Coronary artery (tissue), 2 donors: Measurements from ENCODE around the gene CAPN1.

Experiments
- DNase-seq: peaks from one replicate; pipeline ENCODE4 v3.0.0-alpha.2; 2017; ENCODE audit warnings: low spot score
- H3K27ac ChIP-seq, 2 donors: fragments of 200-600 bp; sonication (generic); one replicate each; pipeline ENCODE4 v1.5.1; 2016 to 2019
- H3K4me3 ChIP-seq: fragments of 200-600 bp; sonication (generic); 2 replicates; pipeline ENCODE4 v1.5.1; 2016; ENCODE audit warnings: mild to moderate bottlenecking, moderate library complexity
- CTCF ChIP-seq: fragments of 200-600 bp; sonication (generic); IDR thresholded peaks from one replicate; pipeline ENCODE4 v1.5.1; 2019; ENCODE audit warnings: antibody characterized with exemption

The CAPN1 gene

GRCh38 chr11:65204143-65204542 is 22.4 kb downstream of the CAPN1 start:
- DNase-seq: no peak
- Histone ChIP-seq H3K4me3 (no peak overlapping the region), H3K27ac (no peak overlapping the region)
- TF ChIP-seq CTCF: no peak

- Histone ChIP-seq H3K4me3 (no peak overlapping the region), H3K27ac (no peak overlapping the region)
- DNase-seq: no peak
- peak; percentile 75 for TF ChIP-seq CTCF
These were observed 23.2 kb downstream of the CAPN1 start for GRCh38 chr11:65204646-65205601.

- no peak for DNase-seq
- no peak for TF ChIP-seq CTCF
- no peak overlapping the region for H3K4me3 ChIP-seq
These were observed 23.9 kb downstream of the CAPN1 start for GRCh38 chr11:65205602-65205967.

GRCh38 chr11:65206441-65206841 is 24.7 kb downstream of the CAPN1 start:
- no peak for DNase-seq
- H3K4me3 ChIP-seq: no peak overlapping the region
- no peak overlapping the region for H3K27ac ChIP-seq
- no peak for TF ChIP-seq CTCF

More at GRCh38 chr11:65205602-65205967, 23.9 kb downstream of the CAPN1 start:
- no peak overlapping the region for H3K27ac ChIP-seq

GRCh38 chr11:65206901-65207300 is 25.2 kb downstream of the CAPN1 start:
- no peak overlapping the region for H3K4me3 ChIP-seq
- no peak for TF ChIP-seq CTCF
- no peak for DNase-seq
- no peak overlapping the region for H3K27ac ChIP-seq

GRCh38 chr11:65207918-65208784 is 26.4 kb downstream of the CAPN1 start:
- no peak for DNase-seq
- TF ChIP-seq CTCF: no peak
- no peak overlapping the region for H3K4me3 ChIP-seq
- H3K27ac ChIP-seq: no peak overlapping the region
